ENCODE measurements around the gene RHBDF2.
A peak's percentile ranks its signal among the peaks of the same experiment; 100 is the strongest.

The RHBDF2 gene

DNA sequence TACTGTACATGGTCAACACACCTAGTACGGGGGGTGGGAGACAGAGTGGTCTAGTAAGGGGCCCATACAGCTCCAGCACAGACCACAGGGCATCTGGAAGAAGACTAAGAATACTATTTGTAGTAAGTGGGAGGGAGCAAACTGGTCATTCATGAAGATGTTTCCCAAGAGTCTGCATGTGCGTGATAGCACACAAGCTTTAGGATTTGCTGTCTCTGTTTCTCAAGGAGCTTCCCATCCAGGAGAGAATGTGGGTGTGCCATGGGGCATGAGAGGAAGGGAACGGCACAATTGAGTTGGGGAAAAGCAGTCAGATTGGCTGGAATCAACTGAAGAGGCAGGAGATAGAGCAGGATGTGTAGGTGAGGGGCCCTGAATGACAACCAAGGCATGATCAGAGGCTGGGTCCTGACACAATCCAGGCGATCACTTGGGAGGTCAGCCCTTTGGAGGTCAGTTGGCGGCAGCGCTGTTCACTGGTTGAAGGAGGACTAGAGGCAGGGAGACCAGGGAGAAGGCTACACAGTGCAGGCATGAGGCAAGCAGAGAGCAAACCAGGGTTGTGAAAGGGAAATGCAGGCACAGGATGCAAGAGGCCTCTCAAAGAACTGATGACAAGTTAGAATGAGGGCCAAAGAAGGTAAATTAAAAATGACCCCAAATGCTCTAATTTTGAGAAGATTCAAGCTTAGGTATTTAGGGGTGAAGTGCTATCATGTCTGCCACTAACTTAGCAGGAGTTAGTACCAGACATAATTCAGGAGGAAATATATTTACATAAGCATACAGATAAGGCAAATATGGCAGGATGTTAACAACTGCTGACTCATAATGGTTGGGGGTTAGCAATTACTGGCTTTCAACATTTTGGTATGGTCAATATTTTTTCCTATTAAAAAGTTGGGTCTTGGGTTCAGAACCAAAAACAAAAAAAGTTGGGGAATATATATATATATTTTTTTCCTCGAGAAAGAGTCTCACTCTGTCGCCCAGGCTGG, 58.6 kb downstream of the RHBDF2 start:
- no peak overlapping the region for H3K4me3 ChIP-seq (ENCODE audit: low read depth, low read length)
- H3K9ac ChIP-seq (ENCODE audit: low read depth, low read length) = peak overlapping the region; percentile 4
- H3K27me3 ChIP-seq (ENCODE audit: control insufficient read depth, insufficient read depth, low read length) = no peaks in the 10 kb centered on the region
- H3K4me1 ChIP-seq (ENCODE audit: control insufficient read depth, insufficient read depth, low read length) = peaks cover 58% of the 10 kb centered on the region
- no peaks in the 10 kb centered on the region for H3K9me3 ChIP-seq (ENCODE audit: control insufficient read depth, insufficient read depth, low read length)
- no peaks in the 10 kb centered on the region for H3K36me3 ChIP-seq (ENCODE audit: control insufficient read depth, insufficient read depth, low read length)

DNA sequence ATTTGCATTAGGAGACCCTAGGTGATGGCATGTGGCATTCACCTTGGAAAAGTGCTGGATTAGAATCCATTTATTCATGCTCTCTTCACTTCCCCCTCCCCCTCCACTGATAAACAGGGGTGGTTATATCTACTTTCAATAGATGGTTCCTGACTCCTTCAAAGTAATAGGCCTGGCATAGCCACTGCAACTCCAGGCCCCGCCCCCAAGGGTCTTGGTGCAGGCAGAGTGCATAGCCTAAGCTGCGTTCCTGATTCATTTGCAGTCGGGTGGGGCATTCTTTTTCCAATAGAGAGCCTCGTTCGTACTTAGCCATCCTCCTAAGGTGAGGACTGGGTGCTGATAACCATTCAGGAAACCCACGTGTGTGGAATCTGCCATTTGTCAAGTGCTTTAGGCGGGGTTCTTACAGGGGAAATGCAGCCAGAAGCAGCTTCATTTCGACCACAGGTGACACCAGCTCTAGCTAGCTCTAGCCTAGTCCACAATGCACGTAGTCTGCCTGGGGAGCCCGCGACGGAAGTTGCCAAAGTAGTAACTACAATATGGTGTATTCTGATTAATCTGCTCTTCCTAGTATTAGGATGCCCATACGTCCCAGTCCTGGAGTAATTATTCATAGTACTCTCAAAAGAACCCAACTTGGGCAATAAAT, 59.4 kb downstream of the RHBDF2 start:
- no peaks in the 10 kb centered on the region for H3K36me3 ChIP-seq (ENCODE audit: control insufficient read depth, insufficient read depth, low read length)
- H3K9ac ChIP-seq (ENCODE audit: low read depth, low read length) = no peak overlapping the region
- no peaks in the 10 kb centered on the region for H3K27me3 ChIP-seq (ENCODE audit: control insufficient read depth, insufficient read depth, low read length)
- peaks cover 50% of the 10 kb centered on the region for H3K4me1 ChIP-seq (ENCODE audit: control insufficient read depth, insufficient read depth, low read length)
- no peaks in the 10 kb centered on the region for H3K9me3 ChIP-seq (ENCODE audit: control insufficient read depth, insufficient read depth, low read length)
- no peak overlapping the region for H3K4me3 ChIP-seq (ENCODE audit: low read depth, low read length)

DNA sequence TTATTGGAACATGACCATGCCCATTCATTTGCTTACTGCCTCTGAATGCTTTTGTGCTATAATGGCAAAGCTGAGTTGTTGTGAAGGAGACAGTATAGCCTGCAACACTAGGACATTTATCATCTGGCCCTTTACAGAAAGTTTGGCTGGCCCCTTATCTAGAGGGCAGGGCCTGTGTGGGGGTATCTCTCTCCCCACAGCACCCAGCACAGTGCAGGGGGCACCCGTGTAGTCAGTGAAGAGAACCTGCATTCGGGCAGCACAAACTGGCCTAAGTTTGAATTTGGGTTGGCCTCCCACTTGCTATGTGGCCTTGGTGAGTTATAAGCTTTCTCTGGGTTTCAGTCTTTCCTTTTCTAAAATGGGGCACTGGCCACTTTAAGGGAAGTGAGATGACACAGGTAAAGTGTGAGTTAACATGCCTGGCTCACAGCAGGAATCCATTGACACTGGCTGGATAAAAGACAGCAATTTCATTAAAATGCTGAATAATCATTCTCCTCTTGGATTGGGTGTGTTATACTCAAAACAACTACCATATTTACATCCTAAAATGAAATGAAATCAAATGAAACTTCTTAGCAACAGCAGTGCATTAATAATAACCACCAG, 60.4 kb downstream of the RHBDF2 start:
- Histone ChIP-seq H3K27me3 (ENCODE audit: control insufficient read depth, insufficient read depth, low read length) (no peaks in the 10 kb centered on the region), H3K4me1 (ENCODE audit: control insufficient read depth, insufficient read depth, low read length) (peaks cover 44% of the 10 kb centered on the region), H3K9ac (ENCODE audit: low read depth, low read length) (no peak overlapping the region), H3K36me3 (ENCODE audit: control insufficient read depth, insufficient read depth, low read length) (no peaks in the 10 kb centered on the region), H3K9me3 (ENCODE audit: control insufficient read depth, insufficient read depth, low read length) (no peaks in the 10 kb centered on the region), H3K4me3 (ENCODE audit: low read depth, low read length) (no peak overlapping the region)

DNA sequence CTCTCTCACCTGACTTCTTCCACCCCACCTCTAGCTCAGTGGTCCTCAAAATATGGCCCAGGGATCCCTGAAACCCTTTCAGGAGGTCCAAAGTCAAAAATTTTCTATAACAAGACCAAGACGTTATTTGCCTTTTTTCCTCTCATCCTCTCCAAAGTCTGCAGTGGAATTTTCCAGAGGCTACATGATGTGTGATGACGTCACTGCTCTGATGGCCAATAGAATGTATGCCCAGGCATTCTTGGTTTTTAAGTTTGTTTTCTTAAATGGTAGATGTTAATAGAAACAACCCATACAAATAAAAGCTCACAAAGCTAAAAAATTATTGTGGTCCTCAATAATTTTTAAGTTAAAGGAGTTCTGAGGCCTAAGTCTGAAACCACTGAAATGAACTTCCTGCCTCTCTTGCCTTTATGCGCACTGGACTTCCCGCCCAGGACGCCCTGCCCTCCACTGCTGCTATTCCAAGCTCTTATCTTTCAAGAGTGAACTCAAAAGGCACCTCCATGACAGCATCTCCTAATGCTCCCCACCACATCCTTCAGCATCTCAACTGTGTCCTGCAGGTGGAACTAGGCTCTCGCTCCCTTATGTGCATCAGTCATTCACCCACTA, 61.8 kb downstream of the RHBDF2 start:
- H3K4me3 ChIP-seq (ENCODE audit: low read depth, low read length) = no peak overlapping the region
- no peak overlapping the region for H3K9ac ChIP-seq (ENCODE audit: low read depth, low read length)
- H3K9me3 ChIP-seq (ENCODE audit: control insufficient read depth, insufficient read depth, low read length) = no peaks in the 10 kb centered on the region
- H3K4me1 ChIP-seq (ENCODE audit: control insufficient read depth, insufficient read depth, low read length) = peaks cover 34% of the 10 kb centered on the region
- no peaks in the 10 kb centered on the region for H3K27me3 ChIP-seq (ENCODE audit: control insufficient read depth, insufficient read depth, low read length)
- no peaks in the 10 kb centered on the region for H3K36me3 ChIP-seq (ENCODE audit: control insufficient read depth, insufficient read depth, low read length)

DNA sequence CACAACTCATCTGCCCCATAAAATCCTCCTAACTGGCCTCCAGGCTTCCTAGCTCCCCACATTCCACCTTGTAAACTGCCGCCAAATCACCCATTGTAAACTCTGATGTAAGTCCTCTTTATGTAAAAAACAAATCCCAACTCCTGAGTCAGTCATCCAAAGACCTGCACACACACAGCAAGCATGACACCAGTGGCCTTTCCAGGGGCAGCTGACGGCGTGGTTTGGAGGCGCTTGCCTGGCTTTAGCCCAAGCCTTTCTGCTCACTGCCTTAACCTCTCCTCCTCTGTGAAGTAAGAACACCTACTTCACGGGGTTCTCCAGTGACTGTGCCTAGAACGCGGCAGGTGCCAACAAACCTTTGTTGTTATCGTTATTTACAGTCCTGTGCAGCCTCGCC, 62.3 kb downstream of the RHBDF2 start:
- Histone ChIP-seq H3K27me3 (ENCODE audit: control insufficient read depth, insufficient read depth, low read length) (no peaks in the 10 kb centered on the region), H3K36me3 (ENCODE audit: control insufficient read depth, insufficient read depth, low read length) (no peaks in the 10 kb centered on the region), H3K9me3 (ENCODE audit: control insufficient read depth, insufficient read depth, low read length) (no peaks in the 10 kb centered on the region), H3K4me1 (ENCODE audit: control insufficient read depth, insufficient read depth, low read length) (peaks cover 29% of the 10 kb centered on the region), H3K9ac (ENCODE audit: low read depth, low read length) (no peak overlapping the region), H3K4me3 (ENCODE audit: low read depth, low read length) (no peak overlapping the region)

DNA sequence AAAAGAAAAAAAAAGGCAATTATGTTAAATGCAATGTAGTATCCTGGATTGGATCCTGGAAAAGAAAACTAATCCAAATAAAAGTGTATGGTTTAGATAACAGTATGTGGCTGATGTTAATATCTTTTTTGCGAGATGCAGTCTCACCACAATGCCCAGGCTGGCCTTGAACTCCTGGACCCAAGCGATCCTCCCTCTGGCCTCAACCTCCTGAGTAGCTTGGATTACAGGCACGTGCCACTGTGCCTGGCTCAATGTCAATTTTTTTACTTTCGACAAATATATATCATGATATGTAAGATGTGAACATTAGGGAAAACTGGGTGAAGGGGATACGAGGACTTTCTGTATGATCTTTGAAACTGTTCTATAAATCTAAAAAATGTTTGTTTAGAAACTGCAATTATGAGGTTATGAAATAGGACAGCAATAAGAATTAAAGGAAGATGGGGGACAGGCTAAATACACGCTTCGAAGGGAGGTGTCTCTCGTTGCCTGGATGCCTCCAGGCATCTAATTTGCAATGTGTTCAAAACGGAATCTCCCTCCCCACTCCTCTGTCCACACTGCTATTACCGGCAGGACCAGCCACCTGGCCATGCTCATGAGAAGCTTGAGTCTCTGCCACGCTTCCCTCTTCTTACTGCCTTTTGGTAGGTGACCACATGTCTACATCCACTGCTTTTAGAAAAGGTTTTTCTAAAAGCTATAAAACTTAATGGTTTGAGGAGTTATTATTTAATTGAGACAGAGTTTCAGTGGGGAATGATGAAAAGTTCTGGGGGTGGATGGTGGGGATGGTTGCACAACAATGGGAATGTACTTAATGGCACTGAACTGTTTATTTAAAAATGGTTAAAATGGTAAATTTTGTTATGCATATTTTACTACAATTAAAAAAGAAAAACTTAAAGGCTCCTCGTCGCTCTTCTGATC, 63.5 kb downstream of the RHBDF2 start:
- Histone ChIP-seq H3K9ac (ENCODE audit: low read depth, low read length) (no peak overlapping the region), H3K27me3 (ENCODE audit: control insufficient read depth, insufficient read depth, low read length) (no peaks in the 10 kb centered on the region), H3K9me3 (ENCODE audit: control insufficient read depth, insufficient read depth, low read length) (no peaks in the 10 kb centered on the region), H3K4me1 (ENCODE audit: control insufficient read depth, insufficient read depth, low read length) (peaks cover 29% of the 10 kb centered on the region), H3K4me3 (ENCODE audit: low read depth, low read length) (no peak overlapping the region), H3K36me3 (ENCODE audit: control insufficient read depth, insufficient read depth, low read length) (no peaks in the 10 kb centered on the region)

DNA sequence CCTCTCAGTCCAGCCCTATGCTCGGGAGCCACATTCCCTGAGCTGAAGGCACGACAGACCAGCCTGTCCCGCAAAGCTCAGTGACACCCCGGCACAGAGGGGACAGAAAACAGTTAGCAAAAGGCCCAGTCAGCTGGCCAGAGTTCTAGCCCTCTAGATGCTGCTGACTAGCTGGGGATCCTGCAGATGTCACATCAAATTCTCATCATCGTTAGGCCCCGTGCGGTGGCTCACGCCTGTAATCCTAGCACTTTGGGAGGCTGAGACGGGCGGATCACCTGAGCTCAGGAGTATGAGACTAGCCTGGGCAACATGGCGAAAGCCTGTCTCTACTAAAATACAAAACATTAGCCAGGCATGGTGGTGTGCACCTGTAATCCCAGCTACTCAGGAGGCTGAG, 65.5 kb downstream of the RHBDF2 start:
- H3K36me3 ChIP-seq (ENCODE audit: control insufficient read depth, insufficient read depth, low read length) = no peaks in the 10 kb centered on the region
- H3K4me3 ChIP-seq (ENCODE audit: low read depth, low read length) = no peak overlapping the region
- H3K9me3 ChIP-seq (ENCODE audit: control insufficient read depth, insufficient read depth, low read length) = no peaks in the 10 kb centered on the region
- no peaks in the 10 kb centered on the region for H3K27me3 ChIP-seq (ENCODE audit: control insufficient read depth, insufficient read depth, low read length)
- no peak overlapping the region for H3K9ac ChIP-seq (ENCODE audit: low read depth, low read length)
- H3K4me1 ChIP-seq (ENCODE audit: control insufficient read depth, insufficient read depth, low read length) = peaks cover 16% of the 10 kb centered on the region

DNA sequence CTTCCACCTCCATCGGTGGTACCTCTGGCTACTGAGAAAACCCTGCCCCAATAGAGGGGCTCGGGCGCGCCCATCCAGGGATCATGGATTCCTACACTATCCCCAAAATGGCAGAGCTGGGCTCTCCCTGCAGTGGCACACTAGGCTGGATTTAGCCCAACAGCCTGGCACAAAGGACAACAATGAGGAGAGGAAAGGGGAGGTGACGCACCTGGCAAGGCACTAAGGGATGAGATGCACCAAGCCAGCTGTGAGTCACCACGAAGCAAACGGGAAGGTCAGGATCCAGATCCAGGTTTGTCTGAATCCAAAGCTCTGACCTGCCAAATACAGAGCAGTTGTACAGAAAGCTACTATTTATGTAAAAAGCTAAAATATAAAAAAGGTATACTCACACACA, 66.4 kb downstream of the RHBDF2 start:
- H3K9me3 ChIP-seq (ENCODE audit: control insufficient read depth, insufficient read depth, low read length) = no peaks in the 10 kb centered on the region
- H3K4me3 ChIP-seq (ENCODE audit: low read depth, low read length) = no peak overlapping the region
- H3K4me1 ChIP-seq (ENCODE audit: control insufficient read depth, insufficient read depth, low read length) = peaks cover 14% of the 10 kb centered on the region
- no peaks in the 10 kb centered on the region for H3K27me3 ChIP-seq (ENCODE audit: control insufficient read depth, insufficient read depth, low read length)
- no peaks in the 10 kb centered on the region for H3K36me3 ChIP-seq (ENCODE audit: control insufficient read depth, insufficient read depth, low read length)
- H3K9ac ChIP-seq (ENCODE audit: low read depth, low read length) = no peak overlapping the region

DNA sequence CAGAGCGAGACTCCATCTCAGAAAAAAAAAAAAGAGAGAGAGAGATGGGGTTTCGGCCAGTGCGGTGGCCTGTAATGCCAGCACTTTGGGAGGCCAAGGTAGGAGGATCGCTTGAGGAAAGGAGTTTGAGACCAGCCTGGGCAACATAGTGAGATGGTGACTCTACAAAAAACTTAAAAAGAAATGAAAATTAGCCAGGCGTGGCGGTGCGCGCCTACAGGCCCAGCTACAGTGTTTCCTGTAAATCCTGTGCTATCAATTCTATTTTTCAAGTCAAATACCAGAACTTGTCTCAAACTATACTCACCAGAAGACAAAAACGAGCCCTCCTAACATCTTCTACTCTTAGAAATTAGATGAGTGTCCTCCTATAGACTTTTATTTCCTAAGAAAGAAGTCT, 67.5 kb downstream of the RHBDF2 start:
- Histone ChIP-seq H3K36me3 (ENCODE audit: control insufficient read depth, insufficient read depth, low read length) (no peaks in the 10 kb centered on the region), H3K27me3 (ENCODE audit: control insufficient read depth, insufficient read depth, low read length) (no peaks in the 10 kb centered on the region), H3K9me3 (ENCODE audit: control insufficient read depth, insufficient read depth, low read length) (no peaks in the 10 kb centered on the region), H3K4me1 (ENCODE audit: control insufficient read depth, insufficient read depth, low read length) (peaks cover 9% of the 10 kb centered on the region), H3K9ac (ENCODE audit: low read depth, low read length) (no peak overlapping the region), H3K4me3 (ENCODE audit: low read depth, low read length) (no peak overlapping the region)

DNA sequence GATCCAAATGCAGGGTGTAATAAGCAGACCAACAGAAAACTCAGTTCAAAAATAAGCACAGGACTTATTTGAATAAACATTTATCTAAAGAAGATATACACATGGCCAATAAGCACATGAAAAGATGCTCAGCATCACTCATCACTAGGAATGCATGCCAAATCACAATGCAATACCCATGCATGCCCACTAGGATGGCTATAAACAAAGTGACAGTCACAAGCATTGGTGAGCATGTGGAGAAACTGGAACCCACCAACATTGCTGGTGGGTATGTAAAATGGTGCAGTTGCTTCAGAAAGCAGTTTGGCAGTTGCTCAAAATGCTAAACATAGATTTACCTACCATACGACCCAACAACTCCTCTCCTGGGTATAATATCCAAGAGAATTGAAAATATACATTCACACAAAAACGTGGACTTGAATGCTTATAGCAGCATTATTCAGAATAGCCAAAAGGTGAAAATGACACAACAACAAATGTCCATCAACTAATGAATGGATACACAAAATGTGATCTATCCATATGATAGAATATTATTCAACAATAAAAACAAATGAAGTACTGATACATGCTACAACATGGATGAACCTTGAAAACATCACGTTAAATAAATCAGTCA, 68.4 kb downstream of the RHBDF2 start:
- no peak overlapping the region for H3K9ac ChIP-seq (ENCODE audit: low read depth, low read length)
- H3K9me3 ChIP-seq (ENCODE audit: control insufficient read depth, insufficient read depth, low read length) = no peaks in the 10 kb centered on the region
- H3K4me1 ChIP-seq (ENCODE audit: control insufficient read depth, insufficient read depth, low read length) = peaks cover 9% of the 10 kb centered on the region
- no peak overlapping the region for H3K4me3 ChIP-seq (ENCODE audit: low read depth, low read length)
- H3K27me3 ChIP-seq (ENCODE audit: control insufficient read depth, insufficient read depth, low read length) = no peaks in the 10 kb centered on the region
- H3K36me3 ChIP-seq (ENCODE audit: control insufficient read depth, insufficient read depth, low read length) = no peaks in the 10 kb centered on the region
